ENCODE measurements around the gene CXorf38. TPM values are rescaled to one million over a fixed set of nuclear protein-coding genes. Genes with fewer than 3 reads are reported as not detected.

The CXorf38 gene
- total RNA-seq, 1 donor from 2014 or later: 7.1 TPM

- Mint-ChIP-seq H3K4me3 (no peak overlapping the region), H3K27me3 (ENCODE audit: low read depth) (no peaks in the 10 kb centered on the region), H3K4me1 (no peaks in the 10 kb centered on the region), H3K36me3 (ENCODE audit: low read depth) (peaks cover 6% of the 10 kb centered on the region), H3K9me3 (peaks cover 7% of the 10 kb centered on the region), H3K27ac (ENCODE audit: unreplicated experiment) (no peak overlapping the region)
- no peak for TF ChIP-seq CTCF (conservative IDR thresholded peaks at IDR 0.05)
- DNase-seq (ENCODE audit: low read depth, low spot score): no peak
Measured at GRCh38 chrX:40622479-40623138, 24.8 kb downstream of the CXorf38 start.

- H3K9me3 Mint-ChIP-seq: peaks cover 5% of the 10 kb centered on the region
- no peak for DNase-seq (ENCODE audit: low read depth, low spot score)
- H3K4me3 Mint-ChIP-seq: no peak overlapping the region
- H3K27me3 Mint-ChIP-seq (ENCODE audit: low read depth): no peaks in the 10 kb centered on the region
- H3K27ac Mint-ChIP-seq (ENCODE audit: unreplicated experiment): no peak overlapping the region
- no peaks in the 10 kb centered on the region for H3K36me3 Mint-ChIP-seq (ENCODE audit: low read depth)
- no peak for TF ChIP-seq CTCF (conservative IDR thresholded peaks at IDR 0.05)
- no peaks in the 10 kb centered on the region for H3K4me1 Mint-ChIP-seq
Measured at GRCh38 chrX:40617566-40617965, 29.8 kb downstream of the CXorf38 start.

- DNase-seq (ENCODE audit: low read depth, low spot score): no peak
- no peaks in the 10 kb centered on the region for H3K27me3 Mint-ChIP-seq (ENCODE audit: low read depth)
- TF ChIP-seq CTCF (conservative IDR thresholded peaks at IDR 0.05): no peak
- no peaks in the 10 kb centered on the region for H3K4me1 Mint-ChIP-seq
- no peak overlapping the region for H3K4me3 Mint-ChIP-seq
- H3K27ac Mint-ChIP-seq (ENCODE audit: unreplicated experiment): no peak overlapping the region
- peaks cover 5% of the 10 kb centered on the region for H3K9me3 Mint-ChIP-seq
- no peaks in the 10 kb centered on the region for H3K36me3 Mint-ChIP-seq (ENCODE audit: low read depth)
Measured at GRCh38 chrX:40615976-40616375, 31.4 kb downstream of the CXorf38 start.

GRCh38 chrX:40612511-40612910 lies 34.9 kb downstream of the CXorf38 start:
- no peak for TF ChIP-seq CTCF (conservative IDR thresholded peaks at IDR 0.05)
- Mint-ChIP-seq H3K4me3 (no peak overlapping the region), H3K36me3 (ENCODE audit: low read depth) (no peaks in the 10 kb centered on the region), H3K9me3 (peaks cover under 1% of the 10 kb centered on the region), H3K27ac (ENCODE audit: unreplicated experiment) (no peak overlapping the region), H3K27me3 (ENCODE audit: low read depth) (no peaks in the 10 kb centered on the region), H3K4me1 (no peaks in the 10 kb centered on the region)
- no peak for DNase-seq (ENCODE audit: low read depth, low spot score)

GRCh38 chrX:40607381-40607780 lies 40.0 kb downstream of the CXorf38 start:
- no peaks in the 10 kb centered on the region for H3K27me3 Mint-ChIP-seq (ENCODE audit: low read depth)
- TF ChIP-seq CTCF (conservative IDR thresholded peaks at IDR 0.05): no peak
- H3K27ac Mint-ChIP-seq (ENCODE audit: unreplicated experiment): no peak overlapping the region
- H3K4me1 Mint-ChIP-seq: no peaks in the 10 kb centered on the region
- H3K36me3 Mint-ChIP-seq (ENCODE audit: low read depth): peaks cover 5% of the 10 kb centered on the region
- DNase-seq (ENCODE audit: low read depth, low spot score): no peak
- H3K9me3 Mint-ChIP-seq: no peaks in the 10 kb centered on the region
- no peak overlapping the region for H3K4me3 Mint-ChIP-seq

Measured in neural crest cell (in vitro differentiated cells).